ENCODE measurements around the gene ASPSCR1. TPM values are rescaled to one million over a fixed set of nuclear protein-coding genes. Genes with fewer than 3 reads are reported as not detected.
A peak's percentile ranks its signal among the peaks of the same experiment; 100 is the strongest.

The ASPSCR1 gene
- total and polyA plus RNA-seq, 2 of the 8 experiments (the other 6 are each of a cell fraction or from before 2014, with no cell fraction given) = 33.3 to 43.7 TPM

DNA sequence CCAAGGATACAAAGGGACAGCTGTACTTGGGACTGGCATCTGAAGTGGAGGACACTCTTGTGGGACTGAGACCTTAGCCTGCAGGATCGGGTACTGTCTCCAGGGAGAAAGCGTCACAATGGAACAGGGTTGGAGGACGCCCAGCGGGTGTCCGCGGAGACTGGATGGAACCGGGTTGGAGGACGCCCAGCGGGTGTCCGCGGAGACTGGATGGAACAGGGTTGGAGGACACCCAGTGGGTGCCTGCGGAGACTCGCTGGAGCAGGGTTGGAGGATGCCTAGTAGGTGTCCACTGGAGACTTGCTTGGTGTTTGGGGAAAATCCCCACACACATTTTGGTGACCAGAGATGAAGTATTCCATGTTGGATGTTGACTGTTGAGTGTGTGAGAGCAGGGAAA lies 30.2 kb upstream of the ASPSCR1 start, which contains the start of gene MYADML2:
Gene MYADML2, minus strand, starts transcription at position 45 of the 400 bp plus-strand sequence. CDS start 5,492 bp downstream, outside the sequence.
- no peak within 1 kb of the TSS for H3K4ac ChIP-seq (replicated peaks; ENCODE audit: insufficient read length, low read depth, low read length)
- POLR2A ChIA-PET (ENCODE audit: partially characterized antibody) = interaction anchor here (0.9 kb wide), 2 partner anchors 16 to 19 kb away, joined by 3 read pairs; no protein-coding TSS in a partner anchor
- H2BK20ac ChIP-seq (ENCODE audit: low read length) = no peak within 1 kb of the TSS
- H3K27me3 ChIP-seq (replicated peaks in 1 of 4; ENCODE audit: control insufficient read depth in 3 of 4, extremely low read depth in 1 of 4, insufficient read depth in 3 of 4, low read length in 3 of 4) = peaks cover 0 to 5% (median under 1%) of the 10 kb centered on the region in 4 experiments; a peak in 3 of 7 replicates
- no peaks in the 10 kb centered on the region for H3K79me1 ChIP-seq (ENCODE audit: low read depth, low read length)
- H3K27ac ChIP-seq (ENCODE audit: low read depth, low read length) = no peak within 1 kb of the TSS
- H3K79me2 ChIP-seq (ENCODE audit: control insufficient read depth in 1 of 2, insufficient read depth in 2 of 2, low read length in 2 of 2) = no peaks in the 10 kb centered on the region
- H3K4me3 ChIP-seq (ENCODE audit: extremely low read depth in 1 of 4, insufficient read depth in 2 of 4, low read depth in 3 of 4, low read length in 4 of 4) = no peak within 1 kb of the TSS
- no peaks in the 10 kb centered on the region for H3K23me2 ChIP-seq (ENCODE audit: low read depth, low read length)
- H2AK5ac ChIP-seq (ENCODE audit: low read depth, low read length) = no peak within 1 kb of the TSS
- H2BK120ac ChIP-seq (replicated peaks; ENCODE audit: low read depth, low read length) = no peak within 1 kb of the TSS
- H3K9me3 ChIP-seq (ENCODE audit: insufficient read depth in 2 of 2, low read depth in 1 of 2, low read length in 1 of 2) = no peaks in the 10 kb centered on the region
- no peak within 1 kb of the TSS for H2BK12ac ChIP-seq (ENCODE audit: low read depth, low read length)
- no peak for DNase-seq (ENCODE audit: low read depth in 1 of 2, low spot score in 2 of 2)
- no peak within 1 kb of the TSS for H4K8ac ChIP-seq (ENCODE audit: extremely low read depth, insufficient read depth, low read length)
- no peak within 1 kb of the TSS for H4K91ac ChIP-seq (replicated peaks; ENCODE audit: insufficient read length, low read length)
- TF ChIP-seq NANOG (IDR thresholded peaks at IDR 0.05; ENCODE audit: insufficient read depth, low read depth, low read length, poor library complexity, severe bottlenecking) = no peak
- no peak for TF ChIP-seq POLR2AphosphoS5 (IDR thresholded peaks at IDR 0.05; ENCODE audit: low read depth, low read length)
- no peak for TF ChIP-seq SRF (IDR thresholded peaks at IDR 0.05; ENCODE audit: low read depth, low read length)
- H2BK5ac ChIP-seq (ENCODE audit: low read depth, low read length) = no peak within 1 kb of the TSS
- H3K18ac ChIP-seq (ENCODE audit: extremely low read depth, low read length) = no peak within 1 kb of the TSS
- no peak within 1 kb of the TSS for H3K56ac ChIP-seq (replicated peaks; ENCODE audit: insufficient read length, low read depth, low read length)
- H2AFZ ChIP-seq (ENCODE audit: low read length) = no peak within 1 kb of the TSS
- H3K36me3 ChIP-seq (ENCODE audit: control insufficient read depth in 2 of 4, insufficient read depth in 4 of 4, low read length in 3 of 4) = no peaks in the 10 kb centered on the region
- CTCF ChIA-PET (ENCODE audit: partially characterized antibody) = interaction anchor here (0.7 kb wide), 2 partner anchors 12 to 78 kb away, joined by 3 read pairs; no protein-coding TSS in a partner anchor
- H3K14ac ChIP-seq (ENCODE audit: insufficient read length) = no peak within 1 kb of the TSS
- no peak for FAIRE-seq
- no peak within 1 kb of the TSS for H3K9ac ChIP-seq (replicated peaks in 1 of 4; ENCODE audit: extremely low read depth in 1 of 4, low read depth in 3 of 4, low read length in 3 of 4)
- no peaks in the 10 kb centered on the region for H4K20me1 ChIP-seq (replicated peaks in 1 of 2; ENCODE audit: control insufficient read depth in 1 of 2, insufficient read depth in 2 of 2, low read length in 2 of 2)
- WGBS, 2 experiments (ENCODE audit: extremely low coverage in 1 of 2, insufficient coverage in 1 of 2, insufficient read length in 1 of 2, insufficient replicate concordance in 2 of 2, low coverage in 1 of 2, low lambda C conversion rate in 2 of 2, missing lambda C conversion rate in 1 of 2) = 81% methylated on average over 12 of the region's 13 CpGs; no CpG with 5 or more reads in 1 of the 2 experiments
- peaks cover 0 to under 1% (median under 1%) of the 10 kb centered on the region in 4 experiments; a peak in 3 of 7 replicates for H3K4me1 ChIP-seq (replicated peaks in 1 of 4; ENCODE audit: control insufficient read depth in 3 of 4, insufficient read depth in 4 of 4, low read length in 3 of 4)
- H4K5ac ChIP-seq (ENCODE audit: insufficient read length, low read depth, low read length) = no peak within 1 kb of the TSS
- H3K4me2 ChIP-seq (ENCODE audit: insufficient read depth in 1 of 2, low read depth in 2 of 2, low read length in 2 of 2) = no peak within 1 kb of the TSS
- 0 out of 2 replicates have a peak within 1 kb of the TSS, but pooled peaks have one; percentile 46 for H2BK15ac ChIP-seq (ENCODE audit: low read length)
- no peak within 1 kb of the TSS for H3K23ac ChIP-seq (ENCODE audit: insufficient read length)
